Measurements from ENCODE around the gene TMEM31. TPM values are rescaled to one million over a fixed set of nuclear protein-coding genes. Genes with fewer than 3 reads are reported as not detected.

Gene TMEM31
- total and polyA plus RNA-seq, 2 experiments from 2014 or later = 0.26 TPM; not detected in 1

DNA sequence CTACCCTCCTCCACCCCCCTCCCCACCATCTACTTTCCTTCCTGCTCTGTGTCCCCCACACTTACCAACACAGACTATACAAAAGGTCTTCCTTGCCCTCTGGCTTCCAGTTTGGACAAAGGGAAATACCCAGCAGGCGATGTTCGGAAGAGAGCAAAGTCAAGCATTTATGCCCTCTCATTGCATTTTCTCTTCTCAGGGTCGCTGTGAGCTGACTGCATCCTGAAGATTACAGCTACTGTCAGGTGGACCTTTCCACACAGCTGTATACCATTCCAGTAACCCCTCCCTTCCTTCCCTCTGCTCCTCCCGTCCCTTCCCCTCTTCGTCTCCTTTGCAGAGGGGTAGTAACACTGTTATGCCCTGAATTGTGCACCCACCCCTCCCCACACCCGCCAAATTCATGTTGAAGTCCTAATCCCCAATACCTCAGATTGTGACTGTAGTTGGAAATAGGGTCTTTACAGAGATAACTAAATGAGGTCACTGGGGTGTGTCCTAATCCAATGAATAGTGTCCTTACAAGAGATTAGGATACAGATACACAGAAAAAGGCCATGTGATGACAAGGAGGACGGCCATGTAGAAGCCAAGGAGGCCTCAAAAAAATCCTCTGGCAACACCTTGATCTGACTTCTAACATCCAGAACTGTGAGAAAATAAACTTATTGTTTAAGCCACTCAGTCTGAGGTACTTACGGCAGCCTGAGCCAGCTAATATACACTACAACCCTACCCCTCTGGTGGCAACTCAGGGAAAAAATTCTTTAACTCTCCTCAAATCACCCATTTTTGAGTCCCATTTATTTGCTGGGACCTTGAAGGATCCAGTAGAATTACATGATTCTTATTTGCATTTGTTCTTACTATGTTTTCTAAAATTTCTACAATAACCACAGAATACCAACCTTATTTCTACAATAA, 35.9 kb upstream of the TMEM31 start:
- Histone ChIP-seq H3K27me3 (replicated peaks; ENCODE audit: insufficient read depth) (no peaks in the 10 kb centered on the region), H4K20me1 (ENCODE audit: insufficient read depth) (no peaks in the 10 kb centered on the region), H3K9me3 (ENCODE audit: low read depth) (no peaks in the 10 kb centered on the region), H3K36me3 (ENCODE audit: low read depth) (peaks cover 23% of the 10 kb centered on the region), H3K9ac (no peak overlapping the region), H3K79me2 (ENCODE audit: insufficient read depth) (no peaks in the 10 kb centered on the region), H2AFZ (no peak overlapping the region), H3F3A (ENCODE audit: insufficient read depth) (peaks cover 52% of the 10 kb centered on the region), H3K4me2 (ENCODE audit: unreplicated experiment) (no peak overlapping the region), H3K9me2 (ENCODE audit: insufficient read depth) (no peaks in the 10 kb centered on the region), H3K27ac (no peak overlapping the region), H3K4me1 (ENCODE audit: insufficient read depth) (peaks cover 25% of the 10 kb centered on the region), H3K4me3 (no peak overlapping the region)
- TF ChIP-seq EZH2phosphoT487 (IDR thresholded peaks at IDR 0.05; ENCODE audit: insufficient read depth, low read depth) (no peak), EZH2 (IDR thresholded peaks at IDR 0.05; ENCODE audit: insufficient read depth, poor library complexity, severe bottlenecking) (no peak)
- 90 to 98% methylated on average over 5 to 8 of the region's 8 CpGs for WGBS, 2 experiments (ENCODE audit: low coverage in 1 of 2, low lambda C conversion rate in 2 of 2, missing lambda C conversion rate in 2 of 2)
- in situ Hi-C loops (cut with MboI) = no loop called here
- DNase-seq = no peak

DNA sequence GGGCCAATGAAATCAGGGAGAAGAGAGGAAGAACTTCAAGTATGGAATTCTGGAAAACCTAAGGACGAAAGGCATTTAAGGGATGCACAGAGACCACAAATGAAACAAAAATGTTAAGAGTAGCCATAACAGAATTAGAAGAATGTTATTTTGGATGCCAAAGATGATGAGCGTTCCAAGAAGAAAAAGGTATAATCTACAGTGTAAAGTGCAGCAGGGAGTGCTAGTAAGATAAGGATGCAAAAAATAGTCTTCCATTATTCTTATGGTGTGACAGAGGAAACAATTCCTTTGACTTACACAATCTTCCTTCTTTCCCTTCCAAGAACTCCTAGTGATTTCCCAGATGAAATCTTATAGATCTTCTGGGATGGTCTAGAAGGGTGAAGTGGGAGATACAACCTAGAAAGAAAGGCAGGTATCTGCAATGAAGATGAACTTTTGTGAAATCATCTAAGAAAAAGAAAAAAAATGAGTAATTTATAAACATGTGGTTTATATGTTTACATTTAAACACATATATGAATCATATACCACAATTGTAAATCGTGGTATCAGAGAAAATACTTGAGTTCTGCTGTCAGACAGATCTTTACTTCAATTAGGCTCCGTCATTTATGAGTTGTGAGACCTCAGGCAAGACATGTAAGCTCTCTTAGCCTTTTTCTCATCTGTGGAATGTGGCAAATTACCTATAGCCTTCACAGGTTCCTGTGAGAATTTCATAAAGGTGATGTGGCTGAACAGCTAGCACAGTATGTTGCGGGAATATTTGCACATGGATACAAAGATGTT, 32.3 kb upstream of the TMEM31 start:
- 44 to 47% methylated on average over 5 of the region's 5 CpGs for WGBS, 2 experiments (ENCODE audit: low coverage in 1 of 2, low lambda C conversion rate in 2 of 2, missing lambda C conversion rate in 2 of 2)
- H3K4me2 ChIP-seq (ENCODE audit: unreplicated experiment) = no peak overlapping the region
- peaks cover 77% of the 10 kb centered on the region for H3F3A ChIP-seq (ENCODE audit: insufficient read depth)
- no peak for TF ChIP-seq EZH2 (IDR thresholded peaks at IDR 0.05; ENCODE audit: insufficient read depth, poor library complexity, severe bottlenecking)
- TF ChIP-seq EZH2phosphoT487 (IDR thresholded peaks at IDR 0.05; ENCODE audit: insufficient read depth, low read depth) = no peak
- H3K27ac ChIP-seq = peak overlapping the region; percentile 36; the same call in 1 of the 2 replicates
- no peak overlapping the region for H3K4me3 ChIP-seq
- DNase-seq = peak; percentile 46
- no peaks in the 10 kb centered on the region for H3K27me3 ChIP-seq (replicated peaks; ENCODE audit: insufficient read depth)
- H3K79me2 ChIP-seq (ENCODE audit: insufficient read depth) = peaks cover 24% of the 10 kb centered on the region
- H3K9me2 ChIP-seq (ENCODE audit: insufficient read depth) = no peaks in the 10 kb centered on the region
- no peaks in the 10 kb centered on the region; the same call in 1 of the 2 replicates for H4K20me1 ChIP-seq (ENCODE audit: insufficient read depth)
- H3K9me3 ChIP-seq (ENCODE audit: low read depth) = no peaks in the 10 kb centered on the region
- peaks cover 36% of the 10 kb centered on the region for H3K36me3 ChIP-seq (ENCODE audit: low read depth)
- 0 out of 2 replicates have a peak overlapping the region, but pooled peaks have one; percentile 8 for H3K9ac ChIP-seq
- peaks cover 53% of the 10 kb centered on the region for H3K4me1 ChIP-seq (ENCODE audit: insufficient read depth)
- in situ Hi-C loops (cut with MboI) = no loop called here
- no peak overlapping the region for H2AFZ ChIP-seq

DNA sequence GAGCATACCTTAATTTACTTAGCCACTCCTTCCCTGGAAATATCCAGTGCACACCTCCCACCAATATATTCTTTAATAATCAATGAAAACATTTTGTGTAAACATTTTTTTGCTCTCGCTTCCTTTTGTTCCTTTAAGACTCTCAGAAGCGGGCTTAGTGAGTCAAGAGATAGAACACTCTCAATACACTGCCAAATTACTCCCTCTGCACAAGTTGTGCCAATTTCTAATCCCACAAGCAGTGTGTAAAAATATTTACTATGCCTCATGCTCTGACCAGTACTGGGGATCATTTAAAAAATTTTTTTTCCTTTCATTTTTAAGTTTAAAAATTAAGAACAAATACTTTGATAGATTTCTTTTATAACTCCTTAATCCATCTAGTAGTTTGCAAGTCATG, 29.3 kb upstream of the TMEM31 start:
- in situ Hi-C loops (cut with MboI) = loop anchor here (10.0 kb wide), 1 partner anchor 147 kb away; no protein-coding TSS in a partner anchor
- Histone ChIP-seq H3K36me3 (ENCODE audit: low read depth) (peaks cover 41% of the 10 kb centered on the region), H3K9me3 (ENCODE audit: low read depth) (no peaks in the 10 kb centered on the region), H3K79me2 (ENCODE audit: insufficient read depth) (peaks cover 55% of the 10 kb centered on the region), H3K4me2 (ENCODE audit: unreplicated experiment) (peak overlapping the region; percentile 27), H3K9me2 (ENCODE audit: insufficient read depth) (no peaks in the 10 kb centered on the region), H3K9ac (peak overlapping the region; percentile 38), H3K4me1 (ENCODE audit: insufficient read depth) (peaks cover 66% of the 10 kb centered on the region), H3K27ac (peak overlapping the region; percentile 52), H3K27me3 (replicated peaks; ENCODE audit: insufficient read depth) (no peaks in the 10 kb centered on the region), H2AFZ (no peak overlapping the region), H3F3A (ENCODE audit: insufficient read depth) (peaks cover 72% of the 10 kb centered on the region), H4K20me1 (ENCODE audit: insufficient read depth) (no peaks in the 10 kb centered on the region; the same call in 1 of the 2 replicates), H3K4me3 (0 out of 2 replicates have a peak overlapping the region, but pooled peaks have one; percentile 7)
- peak; percentile 64 for DNase-seq
- WGBS, 2 experiments (ENCODE audit: low coverage in 1 of 2, low lambda C conversion rate in 2 of 2, missing lambda C conversion rate in 2 of 2) = 26 to 43% methylated on average over 2 of the region's 2 CpGs
- no peak for TF ChIP-seq EZH2 (IDR thresholded peaks at IDR 0.05; ENCODE audit: insufficient read depth, poor library complexity, severe bottlenecking)
- TF ChIP-seq EZH2phosphoT487 (IDR thresholded peaks at IDR 0.05; ENCODE audit: insufficient read depth, low read depth) = no peak

DNA sequence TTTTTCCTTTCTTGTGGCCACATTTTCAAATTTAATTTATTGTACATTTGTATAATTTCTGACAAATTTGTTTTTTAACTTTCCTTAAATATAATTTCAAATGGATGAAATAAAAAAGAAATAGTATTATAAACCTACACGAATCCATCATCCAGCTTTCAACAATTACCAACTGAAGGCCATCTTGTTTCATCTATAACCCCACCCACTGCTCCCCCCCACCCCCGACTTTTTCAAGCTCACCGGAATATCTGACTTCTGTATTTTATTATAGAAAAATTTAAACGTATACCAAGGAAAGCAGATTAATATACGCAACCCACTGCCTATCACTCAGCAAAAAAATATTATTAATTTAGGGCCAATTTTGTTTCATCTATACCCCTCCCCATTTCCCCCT, 25.3 kb upstream of the TMEM31 start:
- H3F3A ChIP-seq (ENCODE audit: insufficient read depth) = peaks cover 49% of the 10 kb centered on the region
- WGBS, 2 experiments (ENCODE audit: low coverage in 1 of 2, low lambda C conversion rate in 2 of 2, missing lambda C conversion rate in 2 of 2) = 0 to 1% methylated on average over 4 to 5 of the region's 5 CpGs
- H3K27me3 ChIP-seq (replicated peaks; ENCODE audit: insufficient read depth) = no peaks in the 10 kb centered on the region
- no peaks in the 10 kb centered on the region; the same call in 1 of the 2 replicates for H4K20me1 ChIP-seq (ENCODE audit: insufficient read depth)
- H3K4me1 ChIP-seq (ENCODE audit: insufficient read depth) = peaks cover 44% of the 10 kb centered on the region
- in situ Hi-C loops (cut with MboI) = loop anchor here (10.0 kb wide), 1 partner anchor 151 kb away; no protein-coding TSS in a partner anchor
- peak; percentile 56 for DNase-seq
- H3K79me2 ChIP-seq (ENCODE audit: insufficient read depth) = peaks cover 55% of the 10 kb centered on the region
- peak overlapping the region; percentile 100 for H3K27ac ChIP-seq
- peak overlapping the region; percentile 95 for H3K4me2 ChIP-seq (ENCODE audit: unreplicated experiment)
- H3K9me3 ChIP-seq (ENCODE audit: low read depth) = no peaks in the 10 kb centered on the region
- H3K4me3 ChIP-seq = peak overlapping the region; percentile 100
- H3K36me3 ChIP-seq (ENCODE audit: low read depth) = peaks cover 32% of the 10 kb centered on the region
- H3K9me2 ChIP-seq (ENCODE audit: insufficient read depth) = no peaks in the 10 kb centered on the region
- TF ChIP-seq EZH2 (IDR thresholded peaks at IDR 0.05; ENCODE audit: insufficient read depth, poor library complexity, severe bottlenecking) (no peak), EZH2phosphoT487 (IDR thresholded peaks at IDR 0.05; ENCODE audit: insufficient read depth, low read depth) (no peak)
- peak overlapping the region; percentile 100 for H3K9ac ChIP-seq
- H2AFZ ChIP-seq = no peak overlapping the region

Measured in GM23248 (cell line).